HG03135 (cell line): ENCODE measurements around the gene ASB2.

ENCODE experiments used
- ATAC-seq: cut with Tn5 transposase; IDR thresholded peaks from one replicate; pipeline ENCODE4 v1.9.1; 2021; ENCODE audit warnings: mild to moderate bottlenecking, moderate library complexity; ENCODE audit not compliant: unreplicated experiment

Gene ASB2

DNA sequence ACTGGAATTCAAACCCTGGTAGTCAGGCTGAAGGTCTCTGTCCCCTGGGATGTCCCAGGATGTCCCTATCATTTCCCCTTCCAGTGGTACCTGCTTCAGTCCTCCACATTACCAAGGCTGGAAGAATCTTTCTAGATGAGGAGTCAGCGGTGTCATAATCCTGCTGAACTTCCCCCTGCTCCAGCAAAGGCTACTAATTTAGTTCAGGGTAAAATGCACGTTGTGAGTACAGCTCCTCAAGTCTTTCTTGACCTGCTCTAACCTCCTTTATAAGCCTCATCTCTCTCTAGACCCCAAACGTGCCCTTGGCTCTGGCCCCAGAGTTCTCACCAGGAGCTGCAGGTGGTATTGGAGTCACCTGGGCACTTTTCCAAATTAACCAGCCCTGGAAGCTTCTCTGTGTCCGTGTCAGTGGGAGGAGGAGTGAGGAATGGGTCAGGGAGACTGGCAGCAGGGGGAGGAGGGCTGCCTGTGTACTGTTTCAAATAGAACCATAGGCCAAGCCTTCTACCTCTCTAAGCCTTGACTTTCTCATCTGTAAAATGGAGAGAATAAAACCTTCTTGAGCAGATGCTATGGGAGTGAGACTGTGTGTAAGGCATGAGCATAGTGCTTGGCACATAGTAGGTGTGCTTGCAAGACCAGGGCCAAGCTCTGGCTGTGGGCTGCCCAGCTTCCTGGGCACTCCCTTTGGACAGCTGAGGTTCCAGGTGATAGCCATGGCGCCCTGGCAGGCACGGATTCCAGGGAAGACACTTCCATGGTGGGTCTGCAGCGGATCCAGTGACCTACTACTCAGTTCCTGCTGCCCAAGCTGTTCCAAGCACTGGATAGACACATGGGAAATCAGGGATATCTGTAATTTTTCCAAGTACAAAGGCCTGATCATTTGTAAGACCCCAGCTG, 24.5 kb downstream of the ASB2 start:
- no peak for ATAC-seq

DNA sequence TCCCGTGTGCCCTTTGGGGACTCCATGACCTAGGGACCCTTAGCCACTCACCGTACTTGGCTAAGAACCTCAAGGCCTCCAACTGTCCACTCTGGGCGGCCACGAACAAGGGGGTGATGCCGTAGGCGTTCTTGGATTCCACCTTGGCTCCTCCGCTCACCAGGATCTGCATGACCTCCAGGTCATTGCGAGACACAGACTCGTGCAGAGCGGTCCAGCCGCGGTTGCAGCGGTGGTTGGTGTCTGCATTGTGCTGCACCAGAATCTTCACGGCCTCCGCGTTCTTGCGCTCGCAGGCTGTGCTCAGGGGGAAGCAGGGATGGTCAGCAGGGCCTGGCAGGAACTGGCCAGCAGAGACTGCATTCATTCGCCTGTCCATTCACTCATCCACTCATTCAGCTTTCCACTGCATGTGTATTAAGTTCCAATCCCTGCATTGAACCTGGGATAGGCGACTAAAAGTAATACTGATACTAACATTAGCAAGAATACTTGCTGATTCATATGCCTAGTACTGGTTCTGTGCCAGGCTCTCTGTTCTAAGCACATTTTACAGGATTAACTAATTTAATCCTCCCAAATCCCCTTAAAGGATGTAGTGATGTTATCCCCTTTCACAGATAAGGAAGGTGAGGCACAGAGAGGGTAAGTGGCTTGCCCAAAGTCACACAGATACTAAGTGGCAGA, 25.3 kb downstream of the ASB2 start:
- no peak for ATAC-seq

DNA sequence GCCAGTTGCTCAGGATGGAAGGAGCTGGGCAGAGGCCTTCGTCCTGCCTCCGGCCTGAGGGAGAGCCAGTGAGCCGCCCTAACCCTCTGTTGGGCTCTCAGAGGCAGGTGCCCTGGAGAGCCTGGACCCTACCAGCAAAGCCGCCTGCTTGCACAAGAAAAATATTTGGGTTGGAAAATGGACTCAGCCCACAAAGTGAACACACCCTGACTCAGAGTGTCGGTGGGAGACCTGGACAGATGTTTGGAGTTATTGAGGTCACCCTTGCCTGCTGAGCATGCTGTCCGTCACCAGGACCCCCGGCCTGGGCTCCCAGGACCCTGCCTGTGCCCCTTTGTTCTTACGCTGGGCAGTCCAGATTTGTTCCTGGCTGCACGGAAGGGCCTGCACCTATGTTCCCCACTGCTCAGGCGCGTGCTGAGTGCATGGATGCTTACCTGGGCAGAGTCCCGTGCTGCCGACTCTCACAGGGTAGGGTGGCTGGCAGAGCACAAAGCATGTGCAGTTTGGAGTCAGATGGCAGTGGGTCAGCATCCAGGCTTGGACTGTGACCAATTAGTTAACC, 26.8 kb downstream of the ASB2 start:
- ATAC-seq: no peak

GRCh38 chr14:93947282-93947681, 29.1 kb downstream of the ASB2 start:
- no peak for ATAC-seq

DNA sequence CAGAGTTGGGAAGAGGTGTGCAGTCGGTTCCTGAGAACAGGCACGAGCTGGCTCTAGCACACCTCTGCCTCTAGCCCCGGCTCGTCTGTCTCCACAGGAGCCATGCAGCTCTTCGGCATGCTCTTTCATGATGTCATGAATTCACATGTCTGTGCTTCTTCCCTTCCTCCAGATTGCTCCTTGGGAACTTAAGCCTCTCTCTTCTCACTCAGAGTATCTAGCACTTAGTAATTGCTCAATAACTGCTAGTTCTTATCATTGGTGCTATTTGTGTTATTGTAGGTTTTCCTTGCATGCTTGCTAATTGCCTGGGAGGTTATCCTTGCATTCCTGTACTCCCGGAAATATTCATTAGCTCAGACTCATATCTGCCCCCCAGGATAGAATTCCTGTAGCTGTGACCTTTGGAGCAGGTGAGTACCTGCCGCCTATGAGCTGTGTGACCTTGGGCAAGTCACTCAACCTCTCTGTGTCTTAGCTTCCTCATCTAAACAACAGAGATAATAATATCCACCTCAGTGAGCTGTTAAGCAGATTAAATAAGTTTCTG, 29.8 kb downstream of the ASB2 start:
- no peak for ATAC-seq

- no peak for ATAC-seq
These were observed 30.3 kb downstream of the ASB2 start for GRCh38 chr14:93946104-93946503.

GRCh38 chr14:93945070-93945399, 31.3 kb downstream of the ASB2 start:
- no peak for ATAC-seq

DNA sequence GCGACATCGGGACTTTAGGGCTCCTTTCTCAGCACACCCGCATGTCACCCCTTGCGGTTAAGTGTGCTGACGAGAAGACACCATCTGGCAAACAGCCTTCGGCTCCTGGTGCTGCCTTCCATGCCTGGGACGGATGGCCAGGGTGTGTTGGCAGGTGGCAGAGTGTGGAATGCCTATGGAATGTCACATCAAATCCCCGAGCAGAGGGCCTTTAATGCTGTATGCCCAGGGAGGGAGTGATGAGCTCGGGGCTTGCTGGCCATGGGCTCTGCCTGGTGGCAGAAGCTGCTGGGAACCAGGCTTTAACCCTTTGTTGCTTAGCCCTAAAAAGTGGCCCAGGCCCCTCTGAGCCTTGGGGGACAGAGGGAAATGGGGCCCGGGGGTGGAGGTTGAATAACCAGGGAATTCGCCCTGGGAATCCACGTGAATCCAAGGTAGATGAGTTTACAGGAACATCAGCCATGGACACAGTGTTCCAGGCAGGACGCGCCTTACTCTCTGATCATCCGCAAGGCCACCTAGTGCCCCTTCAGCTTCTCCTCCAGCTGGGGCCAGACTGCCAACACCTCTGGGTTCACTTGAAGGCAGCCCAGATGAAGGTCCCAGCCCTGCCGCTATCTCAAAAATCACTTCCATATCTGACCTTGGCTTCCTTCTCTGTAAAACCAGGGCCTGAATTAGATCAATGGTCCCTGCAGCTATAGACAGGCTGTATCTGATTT, 31.9 kb downstream of the ASB2 start:
- ATAC-seq: no peak

- ATAC-seq: no peak
These were observed 32.4 kb downstream of the ASB2 start for GRCh38 chr14:93943930-93944329.

DNA sequence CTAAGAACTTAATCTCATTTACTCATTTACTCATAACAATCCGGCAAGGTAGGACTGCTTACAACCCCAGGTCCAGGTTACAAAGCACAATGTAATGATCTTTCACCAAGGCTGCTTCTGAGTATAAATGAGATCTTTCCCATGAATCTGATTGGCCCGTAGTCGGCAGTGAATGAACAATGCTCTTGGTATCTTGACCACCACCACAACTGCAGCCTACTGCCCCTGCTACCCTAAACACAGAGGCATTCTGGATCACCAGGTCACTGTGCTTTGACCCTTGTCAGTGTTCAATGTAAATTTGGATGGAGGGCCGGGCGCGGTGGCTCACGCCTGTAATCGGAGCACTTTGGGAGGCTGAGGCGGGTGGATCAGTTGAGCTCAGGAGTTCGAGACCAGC, 33.3 kb downstream of the ASB2 start:
- ATAC-seq: no peak

GRCh38 chr14:93941293-93941910, 35.0 kb downstream of the ASB2 start:
- no peak for ATAC-seq

DNA sequence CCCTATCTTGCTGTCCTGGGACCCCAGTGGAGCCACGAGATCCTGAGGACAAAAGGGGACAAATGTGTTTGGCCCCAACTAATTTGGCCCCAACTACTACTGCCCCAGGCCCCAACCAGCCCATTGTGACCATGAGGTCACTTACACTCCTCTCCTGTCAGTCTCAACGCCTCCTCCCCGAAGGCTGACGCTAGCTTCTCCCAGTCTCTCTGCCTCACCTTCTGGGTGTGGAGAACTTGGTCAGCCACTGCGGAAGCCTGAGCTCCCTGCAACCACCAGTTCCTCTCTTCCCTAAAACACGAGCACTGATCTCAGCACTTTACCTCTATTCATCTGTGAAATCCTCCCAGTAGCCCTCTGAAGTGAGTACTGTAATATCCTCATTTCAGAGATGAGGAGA, 35.9 kb downstream of the ASB2 start:
- ATAC-seq: no peak

DNA sequence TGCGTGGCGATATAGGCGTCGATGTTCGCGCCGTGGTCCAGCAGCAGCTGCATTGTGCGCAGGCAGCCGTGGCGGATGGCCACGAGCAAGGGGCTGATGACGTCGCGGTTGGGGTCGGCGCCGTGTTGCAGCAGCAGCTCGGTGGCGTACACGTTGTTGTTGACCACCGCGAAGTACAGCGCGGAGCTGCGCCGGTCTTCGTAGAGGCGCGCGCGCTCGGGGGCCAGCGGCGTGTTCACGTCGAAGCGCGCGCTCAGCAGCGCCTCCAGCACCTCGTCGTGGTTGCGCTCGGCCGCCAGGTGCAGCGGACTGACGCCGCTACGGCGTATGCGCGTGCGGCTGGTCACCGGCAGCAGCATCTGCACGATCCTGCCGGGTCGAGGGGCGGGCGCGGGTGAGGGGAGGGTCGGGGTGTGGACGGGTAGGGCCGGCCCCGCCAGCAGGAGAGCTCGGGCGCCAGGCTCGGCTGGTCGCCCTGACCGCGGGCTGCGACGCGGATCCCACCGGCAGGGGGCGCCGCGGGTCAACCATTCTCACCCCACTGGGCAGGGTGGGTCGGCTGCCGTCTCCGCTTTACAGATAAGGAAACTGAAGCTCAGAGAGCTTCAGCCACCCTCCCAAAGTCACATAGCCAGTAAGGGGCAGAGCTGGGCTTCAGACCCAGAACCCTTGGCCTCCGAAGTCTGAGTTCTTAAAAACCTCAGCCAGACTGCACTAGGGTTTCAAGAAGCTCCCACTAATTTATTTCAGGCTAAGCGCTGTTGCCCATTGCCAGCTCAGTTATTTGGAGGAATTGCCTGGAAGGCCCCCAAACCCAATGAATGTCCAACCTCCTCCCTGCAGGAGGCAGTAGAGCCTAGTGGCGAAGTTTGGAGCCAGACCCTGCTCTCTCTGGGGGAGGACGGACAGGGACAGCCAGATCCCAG, 36.8 kb downstream of the ASB2 start:
- ATAC-seq: peak; percentile 89

DNA sequence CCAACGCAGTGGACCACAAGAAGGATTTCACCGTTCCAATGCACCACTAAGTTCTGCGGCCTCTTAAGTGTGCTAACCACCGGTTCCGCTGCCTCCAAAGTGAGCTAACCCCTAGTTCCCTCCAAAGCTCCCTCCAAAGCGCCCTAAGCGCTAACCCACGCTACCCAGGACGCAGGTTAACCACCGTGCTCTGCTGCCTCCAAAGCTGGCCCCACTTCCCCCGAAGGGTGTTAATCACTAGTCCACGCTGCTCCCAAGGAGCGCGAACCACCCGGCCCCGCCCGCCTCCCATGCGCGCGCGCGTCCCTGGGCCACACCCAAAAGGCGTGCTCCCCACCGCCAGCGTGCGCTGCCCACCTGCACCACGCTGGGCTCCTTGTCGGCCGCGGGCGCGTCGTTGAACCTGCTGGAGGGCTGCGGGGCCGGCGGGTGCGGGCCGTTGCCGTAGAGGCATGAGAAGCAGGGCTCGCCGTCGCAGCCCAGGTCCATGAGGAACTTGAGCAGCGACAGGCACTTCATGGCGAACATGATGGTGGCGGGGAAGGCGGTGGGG, 37.5 kb downstream of the ASB2 start:
- no peak for ATAC-seq

- no peak for ATAC-seq
These were observed 38.9 kb downstream of the ASB2 start for GRCh38 chr14:93937519-93937918.

GRCh38 chr14:93936926-93937325, 39.4 kb downstream of the ASB2 start:
- ATAC-seq: no peak

DNA sequence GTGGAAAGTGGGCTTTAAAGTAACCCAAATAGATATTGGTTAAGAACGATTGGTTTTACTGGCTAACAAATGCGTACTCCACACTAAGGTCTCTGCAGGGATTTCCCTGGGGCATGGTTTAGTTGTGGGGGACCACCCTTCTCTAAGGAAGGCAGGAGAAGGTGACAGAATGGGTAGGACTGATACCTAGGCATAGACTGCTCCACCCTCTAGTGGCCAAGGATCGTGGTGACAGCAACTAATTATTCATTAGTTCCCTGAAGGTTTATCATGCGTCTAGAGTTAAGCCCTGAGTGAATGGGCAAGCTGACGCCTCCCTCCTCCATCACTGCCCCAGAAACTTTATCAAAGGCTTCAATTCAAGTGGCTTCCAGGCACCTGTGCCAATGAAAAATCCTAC, 40.1 kb downstream of the ASB2 start:
- ATAC-seq: no peak

DNA sequence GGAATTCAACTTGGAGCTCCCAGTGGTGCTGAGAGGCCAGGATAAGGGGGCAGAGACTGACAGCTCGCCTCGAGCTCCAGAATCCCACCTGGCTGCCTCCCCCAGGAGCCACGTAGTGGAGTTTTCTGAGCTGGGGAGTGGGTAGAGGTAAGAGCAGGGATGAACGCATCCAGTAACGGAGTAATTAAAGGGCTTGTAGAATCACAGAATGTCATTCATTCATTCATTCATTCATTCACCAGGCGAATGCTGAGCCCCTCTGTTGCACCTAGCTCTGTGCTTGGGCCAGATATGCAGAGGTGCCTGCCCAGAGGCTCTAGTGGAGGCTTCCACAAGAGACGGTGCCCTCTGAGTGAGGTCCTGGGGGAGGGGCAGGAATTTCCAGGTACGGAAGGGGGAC, 41.2 kb downstream of the ASB2 start:
- ATAC-seq: no peak

- no peak for ATAC-seq
These were observed 43.7 kb downstream of the ASB2 start for GRCh38 chr14:93932642-93933041.

DNA sequence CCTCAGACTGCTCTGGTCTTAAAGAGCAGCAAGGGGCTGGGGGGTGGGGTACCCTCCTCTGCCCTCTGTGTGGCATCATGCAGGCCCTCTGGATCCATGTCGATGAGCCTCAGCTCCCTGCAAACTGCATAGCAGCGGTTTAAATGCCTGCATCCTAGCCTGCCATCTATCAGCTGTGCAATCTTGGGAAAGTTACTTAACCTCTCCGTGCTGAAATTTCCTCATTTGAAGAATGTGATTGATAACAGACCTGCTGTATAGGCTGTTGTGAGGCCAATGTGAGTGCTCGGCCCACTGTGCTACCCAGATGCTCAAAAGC, 45.4 kb downstream of the ASB2 start:
- no peak for ATAC-seq
